ENCODE data around the gene KDM8.

Gene KDM8

GRCh38 chr16:27216297-27216885 lies 13.1 kb downstream of the KDM8 start:
- DNase-seq (ENCODE audit: low spot score): no peak

- DNase-seq (ENCODE audit: low spot score): no peak
Measured at GRCh38 chr16:27217256-27217655, 13.9 kb downstream of the KDM8 start.

- no peak for DNase-seq (ENCODE audit: low spot score)
Measured at GRCh38 chr16:27218756-27219155, 15.4 kb downstream of the KDM8 start.

GRCh38 chr16:27219161-27219560 lies 15.8 kb downstream of the KDM8 start:
- DNase-seq (ENCODE audit: low spot score): no peak

GRCh38 chr16:27220120-27220519 lies 16.8 kb downstream of the KDM8 start:
- DNase-seq (ENCODE audit: low spot score): no peak

- DNase-seq (ENCODE audit: low spot score): no peak
Measured at GRCh38 chr16:27220527-27220926, 17.2 kb downstream of the KDM8 start.

- DNase-seq (ENCODE audit: low spot score): no peak
Measured at GRCh38 chr16:27220991-27221390, 17.7 kb downstream of the KDM8 start.

GRCh38 chr16:27221576-27222248 lies 18.4 kb downstream of the KDM8 start:
- DNase-seq (ENCODE audit: low spot score): no peak

GRCh38 chr16:27222249-27223225 lies 19.2 kb downstream of the KDM8 start:
- DNase-seq (ENCODE audit: low spot score): no peak

- no peak for DNase-seq (ENCODE audit: low spot score)
Measured at GRCh38 chr16:27223226-27223610, 19.9 kb downstream of the KDM8 start.

- no peak for DNase-seq (ENCODE audit: low spot score)
Measured at GRCh38 chr16:27223701-27224100, 20.4 kb downstream of the KDM8 start.

- no peak for DNase-seq (ENCODE audit: low spot score)
Measured at GRCh38 chr16:27224271-27224737, 21.0 kb downstream of the KDM8 start.

- DNase-seq (ENCODE audit: low spot score): no peak
Measured at GRCh38 chr16:27224741-27225300, 21.5 kb downstream of the KDM8 start.

- no peak for DNase-seq (ENCODE audit: low spot score)
Measured at GRCh38 chr16:27225536-27226360, 22.4 kb downstream of the KDM8 start.

GRCh38 chr16:27226476-27226875 lies 23.1 kb downstream of the KDM8 start:
- DNase-seq (ENCODE audit: low spot score): no peak

GRCh38 chr16:27226976-27227705 lies 23.8 kb downstream of the KDM8 start:
- no peak for DNase-seq (ENCODE audit: low spot score)

- DNase-seq (ENCODE audit: low spot score): no peak
Measured at GRCh38 chr16:27228045-27228444, 24.7 kb downstream of the KDM8 start.

- DNase-seq (ENCODE audit: low spot score): no peak
Measured at GRCh38 chr16:27228621-27229501, 25.5 kb downstream of the KDM8 start.

- DNase-seq (ENCODE audit: low spot score): no peak
Measured at GRCh38 chr16:27229891-27230470, 26.7 kb downstream of the KDM8 start.
